ENCODE data around the gene ARHGAP15. TPM values are rescaled to one million over a fixed set of nuclear protein-coding genes. Genes with fewer than 3 reads are reported as not detected.

ARHGAP15 gene
- total RNA-seq, 1 experiment from 2014 or later, result 0.42 TPM

- Histone ChIP-seq H3K4me2 (ENCODE audit: low read length) (no peak overlapping the region), H3K36me3 (ENCODE audit: control insufficient read depth in 1 of 2, insufficient read depth in 2 of 2, low read length in 2 of 2) (no peaks in the 10 kb centered on the region), H3K9ac (ENCODE audit: low read length) (no peak overlapping the region), H3K27ac (ENCODE audit: low read depth, low read length) (no peak overlapping the region), H3K27me3 (ENCODE audit: insufficient read depth, low read length) (no peaks in the 10 kb centered on the region), H4K20me1 (ENCODE audit: insufficient read depth) (no peaks in the 10 kb centered on the region), H3K4me3 (replicated peaks in 1 of 2; ENCODE audit: low read depth in 1 of 2, low read length in 2 of 2) (no peak overlapping the region), H3K9me2 (ENCODE audit: insufficient read depth) (no peaks in the 10 kb centered on the region), H3K79me2 (ENCODE audit: insufficient read depth, low read length) (no peaks in the 10 kb centered on the region), H3K4me1 (ENCODE audit: control insufficient read depth in 1 of 2, insufficient read depth in 2 of 2, low read length in 2 of 2) (no peaks in the 10 kb centered on the region), H2AFZ (ENCODE audit: low read depth, low read length, poor library complexity, severe bottlenecking) (no peak overlapping the region), H3K9me3 (ENCODE audit: control insufficient read depth in 1 of 2, insufficient read depth in 1 of 2, low read depth in 1 of 2, low read length in 2 of 2) (no peaks in the 10 kb centered on the region)
- ChIA-PET RAD21 (ENCODE audit: low non-redundant PET in 1 of 2, low total read pairs in 2 of 2, uncharacterized antibody in 2 of 2, unreplicated experiment in 2 of 2) (no interaction called here), CTCF (no interaction called here), POLR2A (no interaction called here)
- TF ChIP-seq YY1 (IDR thresholded peaks at IDR 0.05; ENCODE audit: extremely low read depth, insufficient replicate concordance, low read depth, low read length), result no peak
- TF ChIP-seq EZH2 (IDR thresholded peaks at IDR 0.05), result no peak
- TF ChIP-seq EGR1 (IDR thresholded peaks at IDR 0.05; ENCODE audit: low read depth), result no peak
- no peak for TF ChIP-seq FOSL1 (IDR thresholded peaks at IDR 0.05; ENCODE audit: low read depth)
- TF ChIP-seq JUND (IDR thresholded peaks at IDR 0.05), result no peak
- no peak for TF ChIP-seq SP1 (IDR thresholded peaks at IDR 0.05; ENCODE audit: low read depth)
- no peak for TF ChIP-seq ZBTB33 (IDR thresholded peaks at IDR 0.05; ENCODE audit: extremely low read depth, insufficient replicate concordance, low read length)
- TF ChIP-seq EZH2phosphoT487 (IDR thresholded peaks at IDR 0.05; ENCODE audit: borderline replicate concordance), result no peak
- TF ChIP-seq SRF (IDR thresholded peaks at IDR 0.05; ENCODE audit: low read depth), result no peak
- no peak for TF ChIP-seq ELF1 (IDR thresholded peaks at IDR 0.05; ENCODE audit: borderline replicate concordance, low read depth)
- no peak for TF ChIP-seq POLR2A (IDR thresholded peaks at IDR 0.05; ENCODE audit: borderline replicate concordance, extremely low read depth, insufficient read depth, insufficient read length)
- TF ChIP-seq TCF7L2 (IDR thresholded peaks at IDR 0.05; ENCODE audit: borderline replicate concordance, extremely low read depth, insufficient read depth, insufficient read length), result no peak
- no peak for TF ChIP-seq MAX (IDR thresholded peaks at IDR 0.05)
- TF ChIP-seq CEBPB (IDR thresholded peaks at IDR 0.05; ENCODE audit: low read depth), result no peak
- TF ChIP-seq POLR2AphosphoS5 (IDR thresholded peaks at IDR 0.05; ENCODE audit: low read depth, low read length), result no peak
- TF ChIP-seq ZNF274 (IDR thresholded peaks at IDR 0.05; ENCODE audit: low read depth, low read length), result no peak
- no peak for TF ChIP-seq REST (IDR thresholded peaks at IDR 0.05; ENCODE audit: low read depth)
- no peak for TF ChIP-seq CTCF (IDR thresholded peaks at IDR 0.05 in 2 of 3, conservative IDR thresholded peaks at IDR 0.05 in 1 of 3; ENCODE audit: borderline replicate concordance in 1 of 3, insufficient read depth in 1 of 3, low read depth in 2 of 3, low read length in 2 of 3)
- no peak for TF ChIP-seq ZFX (IDR thresholded peaks at IDR 0.05)
- intact Hi-C loops (cut with micrococcal nuclease), result no loop called here
- BruUV-seq (replicated peaks), result no TSS peak
- DNase-seq (ENCODE audit: low read depth, low spot score), result no peak
- ATAC-seq, result no peak
Observed at GRCh38 chr2:143668234-143668633, 539.0 kb downstream of the ARHGAP15 start.
